ENCODE results near the gene SLC9A8.

Gene SLC9A8

DNA sequence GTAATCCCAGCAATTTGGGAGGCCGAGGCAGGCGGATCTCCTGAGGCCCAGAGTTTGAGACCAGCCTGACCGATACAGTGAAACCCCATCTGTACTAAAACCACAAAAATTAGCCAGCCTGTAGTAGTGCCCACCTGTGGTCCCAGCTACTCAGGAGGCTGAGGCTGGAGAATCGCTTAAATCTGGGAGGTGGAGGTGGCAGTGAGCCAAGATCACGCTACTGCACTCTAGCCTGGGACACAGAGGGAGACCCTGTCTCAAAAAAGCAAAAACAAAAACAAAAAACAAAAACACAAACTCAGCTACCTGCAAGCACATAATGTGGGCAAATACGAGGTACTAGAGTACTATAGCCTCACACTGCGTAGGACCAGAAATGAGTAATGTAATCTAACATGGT lies 106.4 kb downstream of the SLC9A8 start:
- Histone ChIP-seq H3K27ac (replicated peaks) (no peak overlapping the region), H3K27me3 (ENCODE audit: insufficient read depth, poor library complexity, severe bottlenecking) (no peaks in the 10 kb centered on the region), H3K4me3 (replicated peaks; ENCODE audit: insufficient read depth, low read length) (no peak overlapping the region)
- no peak for DNase-seq (ENCODE audit: low read depth in 1 of 2, low spot score in 1 of 2)
- no peak for TF ChIP-seq SPI1 (IDR thresholded peaks at IDR 0.05; ENCODE audit: borderline replicate concordance, low read depth)
- no peak for TF ChIP-seq GABPA (IDR thresholded peaks at IDR 0.05; ENCODE audit: low read depth)
- TF ChIP-seq POLR2AphosphoS5 (IDR thresholded peaks at IDR 0.05; ENCODE audit: low read depth), result no peak
- TF ChIP-seq, protein P1, sequence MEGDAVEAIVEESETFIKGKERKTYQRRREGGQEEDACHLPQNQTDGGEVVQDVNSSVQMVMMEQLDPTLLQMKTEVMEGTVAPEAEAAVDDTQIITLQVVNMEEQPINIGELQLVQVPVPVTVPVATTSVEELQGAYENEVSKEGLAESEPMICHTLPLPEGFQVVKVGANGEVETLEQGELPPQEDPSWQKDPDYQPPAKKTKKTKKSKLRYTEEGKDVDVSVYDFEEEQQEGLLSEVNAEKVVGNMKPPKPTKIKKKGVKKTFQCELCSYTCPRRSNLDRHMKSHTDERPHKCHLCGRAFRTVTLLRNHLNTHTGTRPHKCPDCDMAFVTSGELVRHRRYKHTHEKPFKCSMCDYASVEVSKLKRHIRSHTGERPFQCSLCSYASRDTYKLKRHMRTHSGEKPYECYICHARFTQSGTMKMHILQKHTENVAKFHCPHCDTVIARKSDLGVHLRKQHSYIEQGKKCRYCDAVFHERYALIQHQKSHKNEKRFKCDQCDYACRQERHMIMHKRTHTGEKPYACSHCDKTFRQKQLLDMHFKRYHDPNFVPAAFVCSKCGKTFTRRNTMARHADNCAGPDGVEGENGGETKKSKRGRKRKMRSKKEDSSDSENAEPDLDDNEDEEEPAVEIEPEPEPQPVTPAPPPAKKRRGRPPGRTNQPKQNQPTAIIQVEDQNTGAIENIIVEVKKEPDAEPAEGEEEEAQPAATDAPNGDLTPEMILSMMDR (IDR thresholded peaks at IDR 0.05; ENCODE audit: insufficient read depth, low read length), result no peak
- TF ChIP-seq, protein P2, sequence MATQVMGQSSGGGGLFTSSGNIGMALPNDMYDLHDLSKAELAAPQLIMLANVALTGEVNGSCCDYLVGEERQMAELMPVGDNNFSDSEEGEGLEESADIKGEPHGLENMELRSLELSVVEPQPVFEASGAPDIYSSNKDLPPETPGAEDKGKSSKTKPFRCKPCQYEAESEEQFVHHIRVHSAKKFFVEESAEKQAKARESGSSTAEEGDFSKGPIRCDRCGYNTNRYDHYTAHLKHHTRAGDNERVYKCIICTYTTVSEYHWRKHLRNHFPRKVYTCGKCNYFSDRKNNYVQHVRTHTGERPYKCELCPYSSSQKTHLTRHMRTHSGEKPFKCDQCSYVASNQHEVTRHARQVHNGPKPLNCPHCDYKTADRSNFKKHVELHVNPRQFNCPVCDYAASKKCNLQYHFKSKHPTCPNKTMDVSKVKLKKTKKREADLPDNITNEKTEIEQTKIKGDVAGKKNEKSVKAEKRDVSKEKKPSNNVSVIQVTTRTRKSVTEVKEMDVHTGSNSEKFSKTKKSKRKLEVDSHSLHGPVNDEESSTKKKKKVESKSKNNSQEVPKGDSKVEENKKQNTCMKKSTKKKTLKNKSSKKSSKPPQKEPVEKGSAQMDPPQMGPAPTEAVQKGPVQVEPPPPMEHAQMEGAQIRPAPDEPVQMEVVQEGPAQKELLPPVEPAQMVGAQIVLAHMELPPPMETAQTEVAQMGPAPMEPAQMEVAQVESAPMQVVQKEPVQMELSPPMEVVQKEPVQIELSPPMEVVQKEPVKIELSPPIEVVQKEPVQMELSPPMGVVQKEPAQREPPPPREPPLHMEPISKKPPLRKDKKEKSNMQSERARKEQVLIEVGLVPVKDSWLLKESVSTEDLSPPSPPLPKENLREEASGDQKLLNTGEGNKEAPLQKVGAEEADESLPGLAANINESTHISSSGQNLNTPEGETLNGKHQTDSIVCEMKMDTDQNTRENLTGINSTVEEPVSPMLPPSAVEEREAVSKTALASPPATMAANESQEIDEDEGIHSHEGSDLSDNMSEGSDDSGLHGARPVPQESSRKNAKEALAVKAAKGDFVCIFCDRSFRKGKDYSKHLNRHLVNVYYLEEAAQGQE (IDR thresholded peaks at IDR 0.05; ENCODE audit: insufficient replicate concordance, low read depth), result no peak

DNA sequence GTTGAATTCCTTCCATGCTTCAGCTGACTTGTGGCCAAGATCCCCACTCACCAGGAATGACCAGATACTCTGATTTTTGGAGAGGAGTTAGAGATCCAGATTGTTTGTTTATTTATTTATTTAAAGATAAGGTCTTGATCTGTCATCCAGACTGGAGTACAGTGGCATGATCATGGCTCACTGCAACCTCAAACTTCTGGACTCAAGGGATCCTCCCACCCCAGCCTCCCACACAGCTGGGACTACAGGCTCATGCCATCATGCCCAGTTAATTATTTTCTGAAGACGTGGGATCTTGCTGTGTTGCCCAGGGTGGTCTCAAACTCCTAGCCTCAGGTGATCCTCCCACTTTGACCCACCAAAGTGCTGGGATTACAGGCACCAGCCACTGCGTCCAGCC lies 106.8 kb downstream of the SLC9A8 start:
- H3K27ac ChIP-seq (replicated peaks), result no peak overlapping the region
- no peak for DNase-seq (ENCODE audit: low read depth in 1 of 2, low spot score in 1 of 2)
- H3K4me3 ChIP-seq (replicated peaks; ENCODE audit: insufficient read depth, low read length), result no peak overlapping the region
- TF ChIP-seq, protein P1 (IDR thresholded peaks at IDR 0.05; ENCODE audit: insufficient read depth, low read length), result no peak
- TF ChIP-seq, protein P2 (IDR thresholded peaks at IDR 0.05; ENCODE audit: insufficient replicate concordance, low read depth), result no peak
- no peak for TF ChIP-seq SPI1 (IDR thresholded peaks at IDR 0.05; ENCODE audit: borderline replicate concordance, low read depth)
- TF ChIP-seq POLR2AphosphoS5 (IDR thresholded peaks at IDR 0.05; ENCODE audit: low read depth), result no peak
- no peak for TF ChIP-seq GABPA (IDR thresholded peaks at IDR 0.05; ENCODE audit: low read depth)
- no peaks in the 10 kb centered on the region for H3K27me3 ChIP-seq (ENCODE audit: insufficient read depth, poor library complexity, severe bottlenecking)

DNA sequence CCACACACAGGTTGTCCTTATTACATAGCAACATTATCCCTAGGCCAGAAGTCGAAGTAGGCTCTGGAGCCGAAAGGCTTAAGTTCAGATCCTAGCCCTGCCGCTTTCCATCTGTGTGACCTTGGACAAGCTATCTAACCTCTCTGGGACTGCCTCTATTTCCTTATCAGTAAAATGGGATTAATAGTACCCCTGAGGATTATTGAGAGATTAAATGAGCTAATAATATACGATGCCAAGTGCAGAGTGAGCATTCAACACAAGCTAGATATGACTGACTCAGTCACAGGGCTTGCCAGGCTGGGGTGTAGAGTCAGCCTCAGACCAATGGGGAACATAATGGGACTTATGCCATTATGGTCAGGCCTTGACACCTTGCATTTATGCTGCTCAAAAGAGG lies 111.6 kb downstream of the SLC9A8 start:
- H3K4me3 ChIP-seq (replicated peaks; ENCODE audit: insufficient read depth, low read length), result no peak overlapping the region
- DNase-seq (ENCODE audit: low read depth in 1 of 2, low spot score in 1 of 2), result no peak
- TF ChIP-seq SPI1 (IDR thresholded peaks at IDR 0.05; ENCODE audit: borderline replicate concordance, low read depth), result no peak
- no peak for TF ChIP-seq GABPA (IDR thresholded peaks at IDR 0.05; ENCODE audit: low read depth)
- TF ChIP-seq POLR2AphosphoS5 (IDR thresholded peaks at IDR 0.05; ENCODE audit: low read depth), result no peak
- TF ChIP-seq, protein P2 (IDR thresholded peaks at IDR 0.05; ENCODE audit: insufficient replicate concordance, low read depth), result no peak
- TF ChIP-seq, protein P1 (IDR thresholded peaks at IDR 0.05; ENCODE audit: insufficient read depth, low read length), result no peak
- no peaks in the 10 kb centered on the region for H3K27me3 ChIP-seq (ENCODE audit: insufficient read depth, poor library complexity, severe bottlenecking)
- H3K27ac ChIP-seq (replicated peaks), result no peak overlapping the region

All from HL-60 (cell line).